GM23338 (cell line): ENCODE data around the gene COA1. TPM values are rescaled to one million over a fixed set of nuclear protein-coding genes. Genes with fewer than 3 reads are reported as not detected.

ENCODE experiments used
- ATAC-seq: fragments of 200-7000 bp; cut with Tn5 transposase; 3 replicates; pipeline ENCODE4 v1.9.1; 2020
- DNase-seq: peaks from one replicate; pipeline ENCODE4 v3.0.0-alpha.2; 2015; ENCODE audit warnings: low spot score
- H2AFZ ChIP-seq: fragments of 200-600 bp; sonication (generic); 2 replicates; pipeline ENCODE4 v1.8.0; 2016; ENCODE audit warnings: antibody characterized with exemption, mild to moderate bottlenecking, moderate library complexity
- H3F3A ChIP-seq: fragments of 200-600 bp; sonication (generic); replicated peaks from 2 replicates; pipeline ENCODE4 v1.8.0; 2017; ENCODE audit warnings: antibody characterized with exemption, mixed run types, low read depth
- H3K27ac ChIP-seq: fragments of 200-600 bp; sonication (generic); 2 replicates; pipeline ENCODE4 v1.6.1; 2016; ENCODE audit warnings: low read depth
- H3K27me3 ChIP-seq: fragments of 200-600 bp; sonication (generic); 2 replicates; pipeline ENCODE4 v1.8.0; 2016; ENCODE audit warnings: mild to moderate bottlenecking, mixed run types, moderate library complexity; ENCODE audit not compliant: insufficient read depth
- H3K36me3 ChIP-seq: fragments of 200-600 bp; sonication (generic); 2 replicates; pipeline ENCODE4 v1.8.0; 2016; ENCODE audit warnings: mild to moderate bottlenecking; ENCODE audit not compliant: insufficient read depth
- H3K4me1 ChIP-seq: fragments of 200-600 bp; sonication (generic); 2 replicates; pipeline ENCODE4 v1.8.0; 2016; ENCODE audit warnings: mild to moderate bottlenecking, moderate library complexity; ENCODE audit not compliant: insufficient read depth
- H3K4me2 ChIP-seq: fragments of 200-600 bp; sonication (generic); 2 replicates; pipeline ENCODE4 v1.7.1; 2017; ENCODE audit warnings: mixed run types
- H3K4me3 ChIP-seq: fragments of 200-600 bp; sonication (generic); 2 replicates; pipeline ENCODE4 v1.6.1; 2016; ENCODE audit warnings: mixed run types
- H3K79me2 ChIP-seq: fragments of 200-600 bp; sonication (generic); replicated peaks from 2 replicates; pipeline ENCODE4 v1.8.0; 2017; ENCODE audit warnings: mild to moderate bottlenecking; ENCODE audit not compliant: insufficient read depth
- H3K9me2 ChIP-seq: fragments of 200-600 bp; sonication (generic); 2 replicates; pipeline ENCODE4 v1.8.0; 2017; ENCODE audit not compliant: insufficient read depth
- H4K20me1 ChIP-seq: fragments of 200-600 bp; sonication (generic); replicated peaks from 2 replicates; pipeline ENCODE4 v1.8.0; 2017; ENCODE audit warnings: mild to moderate bottlenecking; ENCODE audit not compliant: insufficient read depth
- H3K27ac Mint-ChIP-seq: 2 replicates; pipeline ENCODE4 v1.8.0; 2020; ENCODE audit warnings: inconsistent platforms, mild to moderate bottlenecking, moderate library complexity, mixed read lengths
- H3K27me3 Mint-ChIP-seq: 3 replicates; pipeline ENCODE4 v1.8.0; 2022; ENCODE audit warnings: low read depth, mild to moderate bottlenecking, moderate library complexity, mixed read lengths, inconsistent platforms; ENCODE audit not compliant: insufficient read depth, poor library complexity
- H3K36me3 Mint-ChIP-seq: 3 replicates; pipeline ENCODE4 v1.8.0; 2021; ENCODE audit warnings: low read depth, mild to moderate bottlenecking, inconsistent platforms, moderate library complexity, mixed read lengths
- H3K4me1 Mint-ChIP-seq: 3 replicates; pipeline ENCODE4 v1.8.0; 2020; ENCODE audit warnings: mild to moderate bottlenecking, inconsistent platforms, mixed read lengths
- H3K4me3 Mint-ChIP-seq: 3 replicates; pipeline ENCODE4 v1.8.0; 2021; ENCODE audit warnings: moderate library complexity, mild to moderate bottlenecking, inconsistent platforms, mixed read lengths
- H3K9me3 Mint-ChIP-seq: 3 replicates; pipeline ENCODE4 v1.8.0; 2020; ENCODE audit warnings: moderate library complexity, mild to moderate bottlenecking, inconsistent platforms, mixed read lengths
- CREB1 ChIP-seq: fragments of 250-450 bp; sonication (Bioruptor Pico); IDR thresholded peaks from 2 replicates; pipeline ENCODE4 v1.5.0; 2020; ENCODE audit warnings: low read depth, mild to moderate bottlenecking, moderate library complexity
- CTCF ChIP-seq, 2 experiments: fragments of 200-600 bp in 1 of 2; sonication (generic) in 1 of 2; conservative IDR thresholded peaks; 2 replicates each; pipeline versions ENCODE4 v1.5.1 to v1.6.1; 2016 to 2017; ENCODE audit warnings: antibody characterized with exemption in 2 of 2, low read depth in 2 of 2, mild to moderate bottlenecking in 2 of 2, moderate library complexity in 1 of 2
- EZH2 ChIP-seq: fragments of 200-600 bp; sonication (generic); IDR thresholded peaks from one replicate; pipeline ENCODE4 v1.8.0; 2017; ENCODE audit warnings: antibody characterized with exemption, mild to moderate bottlenecking, low read depth; ENCODE audit not compliant: unreplicated experiment
- EZH2phosphoT487 ChIP-seq: fragments of 200-600 bp; sonication (generic); IDR thresholded peaks from one replicate; pipeline ENCODE4 v1.8.1; 2018; ENCODE audit warnings: antibody characterized with exemption; ENCODE audit not compliant: unreplicated experiment
- JUNB ChIP-seq: IDR thresholded peaks from one replicate; pipeline ENCODE4 v1.6.1; 2016; ENCODE audit warnings: antibody characterized with exemption; ENCODE audit not compliant: unreplicated experiment
- NANOG ChIP-seq: IDR thresholded peaks from 2 replicates; pipeline ENCODE4 v1.6.1; 2016; ENCODE audit warnings: antibody characterized with exemption, borderline replicate concordance
- POLR2AphosphoS5 ChIP-seq: IDR thresholded peaks from 2 replicates; pipeline ENCODE4 v1.6.1; 2016; ENCODE audit warnings: antibody characterized with exemption, low read depth
- STAT1 ChIP-seq: IDR thresholded peaks from one replicate; pipeline ENCODE4 v1.6.1; 2016; ENCODE audit warnings: antibody characterized with exemption; ENCODE audit not compliant: unreplicated experiment
- ZNF114 ChIP-seq: fragments of 250-450 bp; sonication (Bioruptor Pico); IDR thresholded peaks from 2 replicates; pipeline ENCODE4 v1.5.0; 2020; ENCODE audit warnings: mild to moderate bottlenecking, moderate library complexity
- ZNF331 ChIP-seq: fragments of 250-450 bp; sonication (Bioruptor Pico); IDR thresholded peaks from 2 replicates; pipeline ENCODE4 v1.5.0; 2020; ENCODE audit warnings: low read depth, mild to moderate bottlenecking, moderate library complexity
- polyA plus RNA-seq: library from polyadenylated mRNA; unstranded; fragments of >200 nt; fragmentation: Nextera tagmentation; extraction: Ambion mirVana; gene quantifications from 2 replicates; pipeline ENCODE4 v1.2.1, GENCODE V29; 2016
- total RNA-seq: library from RNA; depleted of rRNA; stranded (reverse); fragments of >200 nt; shearing (Covaris generic); gene quantifications from 2 replicates; pipeline ENCODE4 v1.2.3, GENCODE V29; 2014
- TF ChIP-seq, protein P1 (sequence below): fragments of 250-450 bp; sonication (Bioruptor Pico); IDR thresholded peaks from 2 replicates; pipeline ENCODE4 v1.5.0; 2020; ENCODE audit warnings: mild to moderate bottlenecking, moderate library complexity
- TF ChIP-seq, protein P2 (sequence below): IDR thresholded peaks from one replicate; pipeline ENCODE4 v1.6.1; 2018; ENCODE audit warnings: antibody characterized with exemption; ENCODE audit not compliant: unreplicated experiment
- TF ChIP-seq, protein P3 (sequence below): IDR thresholded peaks from 2 replicates; pipeline ENCODE4 v1.6.1; 2016; ENCODE audit warnings: antibody characterized with exemption

The COA1 gene
- total and polyA plus RNA-seq, 2 experiments from 2014 or later: 156 to 158 TPM

GRCh38 chr7:43694399-43694748 is 34.9 kb downstream of the COA1 start:
- no peak overlapping the region for H3K4me3 ChIP-seq
- H3K36me3 Mint-ChIP-seq: no peaks in the 10 kb centered on the region; the same call in 2 of the 3 replicates
- H3K27ac ChIP-seq: no peak overlapping the region
- H3K27me3 ChIP-seq: no peaks in the 10 kb centered on the region
- H3K36me3 ChIP-seq: no peaks in the 10 kb centered on the region
- H3K4me2 ChIP-seq: no peak overlapping the region
- peaks cover 29% of the 10 kb centered on the region for H4K20me1 ChIP-seq
- H2AFZ ChIP-seq: no peak overlapping the region
- H3F3A ChIP-seq: no peaks in the 10 kb centered on the region
- no peak overlapping the region for H3K4me3 Mint-ChIP-seq
- peaks cover 98% of the 10 kb centered on the region for H3K79me2 ChIP-seq
- no peak for TF ChIP-seq CREB1 (CRISPR knock-in tag)
- TF ChIP-seq ZNF114 (CRISPR knock-in tag): no peak
- TF ChIP-seq, protein P1, sequence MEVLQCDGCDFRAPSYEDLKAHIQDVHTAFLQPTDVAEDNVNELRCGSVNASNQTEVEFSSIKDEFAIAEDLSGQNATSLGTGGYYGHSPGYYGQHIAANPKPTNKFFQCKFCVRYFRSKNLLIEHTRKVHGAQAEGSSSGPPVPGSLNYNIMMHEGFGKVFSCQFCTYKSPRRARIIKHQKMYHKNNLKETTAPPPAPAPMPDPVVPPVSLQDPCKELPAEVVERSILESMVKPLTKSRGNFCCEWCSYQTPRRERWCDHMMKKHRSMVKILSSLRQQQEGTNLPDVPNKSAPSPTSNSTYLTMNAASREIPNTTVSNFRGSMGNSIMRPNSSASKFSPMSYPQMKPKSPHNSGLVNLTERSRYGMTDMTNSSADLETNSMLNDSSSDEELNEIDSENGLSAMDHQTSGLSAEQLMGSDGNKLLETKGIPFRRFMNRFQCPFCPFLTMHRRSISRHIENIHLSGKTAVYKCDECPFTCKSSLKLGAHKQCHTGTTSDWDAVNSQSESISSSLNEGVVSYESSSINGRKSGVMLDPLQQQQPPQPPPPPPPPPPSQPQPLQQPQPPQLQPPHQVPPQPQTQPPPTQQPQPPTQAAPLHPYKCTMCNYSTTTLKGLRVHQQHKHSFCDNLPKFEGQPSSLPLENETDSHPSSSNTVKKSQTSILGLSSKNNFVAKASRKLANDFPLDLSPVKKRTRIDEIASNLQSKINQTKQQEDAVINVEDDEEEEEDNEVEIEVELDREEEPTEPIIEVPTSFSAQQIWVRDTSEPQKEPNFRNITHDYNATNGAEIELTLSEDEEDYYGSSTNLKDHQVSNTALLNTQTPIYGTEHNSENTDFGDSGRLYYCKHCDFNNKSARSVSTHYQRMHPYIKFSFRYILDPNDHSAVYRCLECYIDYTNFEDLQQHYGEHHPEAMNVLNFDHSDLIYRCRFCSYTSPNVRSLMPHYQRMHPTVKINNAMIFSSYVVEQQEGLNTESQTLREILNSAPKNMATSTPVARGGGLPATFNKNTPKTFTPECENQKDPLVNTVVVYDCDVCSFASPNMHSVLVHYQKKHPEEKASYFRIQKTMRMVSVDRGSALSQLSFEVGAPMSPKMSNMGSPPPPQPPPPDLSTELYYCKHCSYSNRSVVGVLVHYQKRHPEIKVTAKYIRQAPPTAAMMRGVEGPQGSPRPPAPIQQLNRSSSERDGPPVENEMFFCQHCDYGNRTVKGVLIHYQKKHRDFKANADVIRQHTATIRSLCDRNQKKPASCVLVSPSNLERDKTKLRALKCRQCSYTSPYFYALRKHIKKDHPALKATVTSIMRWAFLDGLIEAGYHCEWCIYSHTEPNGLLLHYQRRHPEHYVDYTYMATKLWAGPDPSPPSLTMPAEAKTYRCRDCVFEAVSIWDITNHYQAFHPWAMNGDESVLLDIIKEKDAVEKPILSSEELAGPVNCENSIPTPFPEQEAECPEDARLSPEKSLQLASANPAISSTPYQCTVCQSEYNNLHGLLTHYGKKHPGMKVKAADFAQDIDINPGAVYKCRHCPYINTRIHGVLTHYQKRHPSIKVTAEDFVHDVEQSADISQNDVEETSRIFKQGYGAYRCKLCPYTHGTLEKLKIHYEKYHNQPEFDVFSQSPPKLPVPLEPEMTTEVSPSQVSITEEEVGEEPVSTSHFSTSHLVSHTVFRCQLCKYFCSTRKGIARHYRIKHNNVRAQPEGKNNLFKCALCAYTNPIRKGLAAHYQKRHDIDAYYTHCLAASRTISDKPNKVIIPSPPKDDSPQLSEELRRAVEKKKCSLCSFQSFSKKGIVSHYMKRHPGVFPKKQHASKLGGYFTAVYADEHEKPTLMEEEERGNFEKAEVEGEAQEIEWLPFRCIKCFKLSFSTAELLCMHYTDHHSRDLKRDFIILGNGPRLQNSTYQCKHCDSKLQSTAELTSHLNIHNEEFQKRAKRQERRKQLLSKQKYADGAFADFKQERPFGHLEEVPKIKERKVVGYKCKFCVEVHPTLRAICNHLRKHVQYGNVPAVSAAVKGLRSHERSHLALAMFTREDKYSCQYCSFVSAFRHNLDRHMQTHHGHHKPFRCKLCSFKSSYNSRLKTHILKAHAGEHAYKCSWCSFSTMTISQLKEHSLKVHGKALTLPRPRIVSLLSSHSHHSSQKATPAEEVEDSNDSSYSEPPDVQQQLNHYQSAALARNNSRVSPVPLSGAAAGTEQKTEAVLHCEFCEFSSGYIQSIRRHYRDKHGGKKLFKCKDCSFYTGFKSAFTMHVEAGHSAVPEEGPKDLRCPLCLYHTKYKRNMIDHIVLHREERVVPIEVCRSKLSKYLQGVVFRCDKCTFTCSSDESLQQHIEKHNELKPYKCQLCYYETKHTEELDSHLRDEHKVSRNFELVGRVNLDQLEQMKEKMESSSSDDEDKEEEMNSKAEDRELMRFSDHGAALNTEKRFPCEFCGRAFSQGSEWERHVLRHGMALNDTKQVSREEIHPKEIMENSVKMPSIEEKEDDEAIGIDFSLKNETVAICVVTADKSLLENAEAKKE: no peak
- no peak for TF ChIP-seq STAT1
- TF ChIP-seq, protein P2, sequence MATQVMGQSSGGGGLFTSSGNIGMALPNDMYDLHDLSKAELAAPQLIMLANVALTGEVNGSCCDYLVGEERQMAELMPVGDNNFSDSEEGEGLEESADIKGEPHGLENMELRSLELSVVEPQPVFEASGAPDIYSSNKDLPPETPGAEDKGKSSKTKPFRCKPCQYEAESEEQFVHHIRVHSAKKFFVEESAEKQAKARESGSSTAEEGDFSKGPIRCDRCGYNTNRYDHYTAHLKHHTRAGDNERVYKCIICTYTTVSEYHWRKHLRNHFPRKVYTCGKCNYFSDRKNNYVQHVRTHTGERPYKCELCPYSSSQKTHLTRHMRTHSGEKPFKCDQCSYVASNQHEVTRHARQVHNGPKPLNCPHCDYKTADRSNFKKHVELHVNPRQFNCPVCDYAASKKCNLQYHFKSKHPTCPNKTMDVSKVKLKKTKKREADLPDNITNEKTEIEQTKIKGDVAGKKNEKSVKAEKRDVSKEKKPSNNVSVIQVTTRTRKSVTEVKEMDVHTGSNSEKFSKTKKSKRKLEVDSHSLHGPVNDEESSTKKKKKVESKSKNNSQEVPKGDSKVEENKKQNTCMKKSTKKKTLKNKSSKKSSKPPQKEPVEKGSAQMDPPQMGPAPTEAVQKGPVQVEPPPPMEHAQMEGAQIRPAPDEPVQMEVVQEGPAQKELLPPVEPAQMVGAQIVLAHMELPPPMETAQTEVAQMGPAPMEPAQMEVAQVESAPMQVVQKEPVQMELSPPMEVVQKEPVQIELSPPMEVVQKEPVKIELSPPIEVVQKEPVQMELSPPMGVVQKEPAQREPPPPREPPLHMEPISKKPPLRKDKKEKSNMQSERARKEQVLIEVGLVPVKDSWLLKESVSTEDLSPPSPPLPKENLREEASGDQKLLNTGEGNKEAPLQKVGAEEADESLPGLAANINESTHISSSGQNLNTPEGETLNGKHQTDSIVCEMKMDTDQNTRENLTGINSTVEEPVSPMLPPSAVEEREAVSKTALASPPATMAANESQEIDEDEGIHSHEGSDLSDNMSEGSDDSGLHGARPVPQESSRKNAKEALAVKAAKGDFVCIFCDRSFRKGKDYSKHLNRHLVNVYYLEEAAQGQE: no peak
- TF ChIP-seq JUNB: no peak
- no peak for TF ChIP-seq EZH2phosphoT487
- TF ChIP-seq, protein P3, sequence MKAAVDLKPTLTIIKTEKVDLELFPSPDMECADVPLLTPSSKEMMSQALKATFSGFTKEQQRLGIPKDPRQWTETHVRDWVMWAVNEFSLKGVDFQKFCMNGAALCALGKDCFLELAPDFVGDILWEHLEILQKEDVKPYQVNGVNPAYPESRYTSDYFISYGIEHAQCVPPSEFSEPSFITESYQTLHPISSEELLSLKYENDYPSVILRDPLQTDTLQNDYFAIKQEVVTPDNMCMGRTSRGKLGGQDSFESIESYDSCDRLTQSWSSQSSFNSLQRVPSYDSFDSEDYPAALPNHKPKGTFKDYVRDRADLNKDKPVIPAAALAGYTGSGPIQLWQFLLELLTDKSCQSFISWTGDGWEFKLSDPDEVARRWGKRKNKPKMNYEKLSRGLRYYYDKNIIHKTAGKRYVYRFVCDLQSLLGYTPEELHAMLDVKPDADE: no peak
- no peak for TF ChIP-seq CTCF (conservative IDR thresholded peaks at IDR 0.05; ENCODE audit: low read depth in 2 of 2)
- TF ChIP-seq POLR2AphosphoS5: no peak
- TF ChIP-seq NANOG: no peak
- no peak for TF ChIP-seq EZH2
- no peak for TF ChIP-seq ZNF331 (CRISPR knock-in tag)
- H3K9me2 ChIP-seq: no peaks in the 10 kb centered on the region
- H3K27me3 Mint-ChIP-seq: no peaks in the 10 kb centered on the region
- DNase-seq (no peak), ATAC-seq (no peak)
- H3K9me3 Mint-ChIP-seq: no peaks in the 10 kb centered on the region
- H3K27ac Mint-ChIP-seq: no peak overlapping the region
- peaks cover 44% of the 10 kb centered on the region for H3K4me1 ChIP-seq
- peaks cover 14% of the 10 kb centered on the region; the same call in 2 of the 3 replicates for H3K4me1 Mint-ChIP-seq
